HG02943 (cell line): Measurements from ENCODE around the gene TRABD2A.

Source experiments
- ATAC-seq: cut with Tn5 transposase; IDR thresholded peaks from one replicate; pipeline ENCODE4 v1.9.1; 2021; ENCODE audit warnings: mild to moderate bottlenecking, low read depth, moderate library complexity; ENCODE audit not compliant: unreplicated experiment

Gene TRABD2A

DNA sequence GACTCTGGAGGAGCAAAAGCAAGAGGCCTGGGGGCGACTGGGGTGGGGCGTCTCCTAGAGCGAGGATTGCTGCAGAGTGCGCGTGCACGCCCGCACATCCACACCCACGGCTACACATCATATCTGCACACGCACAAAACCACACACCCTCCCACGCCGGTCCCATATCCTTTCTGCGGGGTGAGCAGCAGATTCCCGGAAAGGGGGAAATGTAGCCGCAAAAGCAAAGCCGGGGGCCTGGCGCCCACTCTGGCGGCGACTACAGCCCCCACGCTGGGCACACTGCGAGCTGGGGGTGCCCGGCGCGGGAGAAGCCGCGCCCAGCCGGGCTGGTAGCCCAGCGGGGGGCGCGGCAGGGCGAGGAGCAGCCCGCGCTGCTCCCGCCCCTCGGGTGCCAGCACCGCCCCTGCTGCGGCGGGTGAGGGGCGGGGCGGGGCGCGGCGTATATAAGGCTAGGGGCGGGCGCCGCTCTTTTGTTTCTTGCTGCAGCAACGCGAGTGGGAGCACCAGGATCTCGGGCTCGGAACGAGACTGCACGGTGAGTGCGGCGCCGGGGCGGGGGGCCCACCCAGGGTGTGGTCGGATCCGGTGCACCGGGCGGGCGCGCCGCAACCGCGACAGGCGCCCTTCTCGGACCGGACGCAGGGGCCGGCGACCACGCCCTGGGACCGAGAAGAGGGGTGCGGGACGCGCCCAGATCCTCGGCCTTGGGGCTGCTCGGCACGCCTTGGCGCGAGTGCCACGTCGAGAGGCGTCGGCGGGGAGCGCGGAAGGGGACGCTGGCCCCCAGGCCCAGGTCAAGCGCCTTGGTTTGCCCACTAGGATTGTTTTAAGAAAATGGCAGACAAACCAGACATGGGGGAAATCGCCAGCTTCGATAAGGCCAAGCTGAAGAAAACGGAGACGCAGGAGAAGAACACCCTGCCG lies 24.6 kb upstream of the TRABD2A start, which contains the start of gene TMSB10:
Gene TMSB10 (plus strand): TSS at position 476 of the 927 bp plus-strand sequence.
- peak; percentile 62 for ATAC-seq

DNA sequence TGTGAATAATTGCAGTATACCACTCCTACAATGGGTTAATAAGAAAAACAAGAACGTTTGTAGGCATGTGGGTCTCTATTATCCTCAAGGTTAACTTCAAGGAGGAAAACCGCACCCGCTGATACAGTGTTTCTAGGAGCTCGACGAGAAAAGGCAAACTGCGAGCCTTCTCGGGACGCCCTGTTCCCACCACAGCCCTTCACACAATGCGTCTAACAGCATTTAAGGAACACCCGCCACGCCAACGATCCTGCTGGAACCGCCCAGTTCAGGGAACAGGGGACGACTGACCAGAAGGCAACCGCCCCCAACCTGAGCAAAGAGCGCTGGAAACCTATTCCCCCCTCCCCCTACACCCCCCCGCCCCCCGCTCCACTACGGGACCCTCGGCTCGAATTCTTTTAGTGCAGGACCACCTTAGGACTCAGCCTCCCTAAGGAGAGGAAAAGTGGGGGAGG lies 23.9 kb upstream of the TRABD2A start:
- ATAC-seq, result no peak

DNA sequence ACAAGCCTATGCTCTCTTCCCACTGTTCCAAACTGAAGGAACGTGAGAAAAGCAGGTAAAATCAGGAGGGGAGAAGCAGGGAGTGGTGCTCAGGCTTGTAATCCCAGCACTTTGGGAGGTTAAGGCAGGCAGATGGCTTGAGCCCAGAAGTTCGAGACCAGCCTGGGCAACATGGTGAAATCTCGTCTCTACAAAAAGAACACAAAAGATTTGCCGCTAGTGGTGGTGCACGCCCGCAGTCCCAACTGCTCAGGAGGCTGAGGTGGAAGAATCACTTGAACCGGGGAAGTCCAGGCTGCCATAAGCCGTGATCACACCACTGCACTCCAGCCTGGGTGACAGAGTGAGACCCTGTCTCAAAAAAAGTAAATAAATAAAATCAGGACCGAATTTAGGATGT lies 23.3 kb upstream of the TRABD2A start:
- no peak for ATAC-seq

DNA sequence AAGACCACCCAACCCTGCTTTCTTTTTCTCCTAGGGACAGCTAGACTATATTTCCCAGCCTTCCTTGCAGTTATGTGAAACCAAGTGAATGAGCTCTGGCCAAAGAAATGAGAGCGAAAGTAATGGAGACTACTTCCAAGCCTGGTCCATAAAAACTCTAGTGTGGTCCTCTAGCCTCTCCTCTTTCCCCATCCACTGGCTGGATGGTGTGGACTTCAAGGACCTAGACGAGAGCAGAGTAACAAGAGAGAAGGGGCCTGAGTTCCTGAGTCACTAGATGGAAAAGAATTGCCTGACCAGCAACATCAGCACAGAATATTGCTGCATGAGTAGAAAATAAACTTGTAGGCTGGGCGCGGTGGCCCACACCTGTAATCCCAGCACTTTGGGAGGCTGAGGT lies 21.6 kb upstream of the TRABD2A start:
- ATAC-seq, result no peak

GRCh38 chr2:84901593-84902120 lies 20.8 kb upstream of the TRABD2A start:
- no peak for ATAC-seq

- ATAC-seq, result no peak
Observed at GRCh38 chr2:84900971-84901370, 20.1 kb upstream of the TRABD2A start.

DNA sequence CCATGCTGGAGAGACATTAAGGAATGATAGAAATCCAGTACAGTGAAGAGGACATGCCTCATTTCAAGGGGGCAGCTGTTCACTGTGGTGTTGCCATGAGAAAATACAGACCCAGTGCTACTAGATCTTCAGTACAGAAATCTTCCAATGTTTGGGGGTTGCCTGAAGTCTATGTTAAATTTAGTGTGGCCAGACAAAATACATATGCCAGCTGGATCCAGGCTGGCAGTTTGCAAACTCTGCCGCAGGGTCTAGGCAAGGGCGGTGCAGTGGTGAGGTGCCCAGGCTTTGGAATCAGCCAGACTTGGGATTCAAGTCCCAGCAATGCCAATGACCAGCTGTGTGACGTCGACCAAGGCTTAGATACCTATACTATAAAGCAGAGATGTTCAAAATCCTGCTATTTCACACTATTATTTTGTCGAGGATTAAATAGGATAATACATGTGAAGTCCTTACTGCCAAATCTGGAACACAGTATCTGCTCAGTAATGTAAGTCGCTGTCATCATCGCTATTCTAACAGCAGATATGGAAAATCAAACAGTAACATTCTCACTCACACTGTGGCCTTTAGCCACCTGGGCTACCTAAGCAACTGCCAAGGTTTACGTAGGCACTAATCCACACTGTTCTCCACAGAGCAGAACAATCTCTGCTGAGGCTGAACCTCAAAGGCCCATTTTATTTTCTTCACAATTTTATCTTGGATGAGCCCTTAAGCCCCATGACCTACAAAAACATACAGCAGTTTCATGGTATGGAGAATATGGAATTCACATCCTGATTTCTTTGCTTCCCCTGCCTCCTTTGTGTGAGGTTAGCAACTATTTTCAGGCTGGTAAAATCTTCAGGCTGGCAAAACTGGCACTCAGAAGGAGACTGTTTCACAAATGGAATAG lies 18.7 kb upstream of the TRABD2A start:
- ATAC-seq, result no peak

DNA sequence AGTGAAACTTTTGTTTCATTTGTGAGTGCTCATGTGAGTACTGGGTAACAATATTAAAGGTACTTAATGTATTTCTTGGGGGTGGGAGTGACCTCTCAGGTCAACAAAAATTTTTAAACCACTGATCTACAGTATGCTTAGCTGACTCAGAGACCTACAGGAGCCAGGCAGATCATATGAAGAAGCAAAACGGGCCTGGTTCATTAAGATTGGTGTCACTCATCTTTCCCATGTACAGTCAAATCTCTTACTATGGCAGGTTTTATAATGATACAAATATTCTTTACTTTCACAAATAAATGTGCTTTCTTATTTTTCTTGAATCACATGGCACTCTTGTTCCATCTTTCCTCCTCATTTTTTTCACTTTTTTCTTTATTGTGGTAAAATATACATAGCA lies 16.9 kb upstream of the TRABD2A start:
- no peak for ATAC-seq

DNA sequence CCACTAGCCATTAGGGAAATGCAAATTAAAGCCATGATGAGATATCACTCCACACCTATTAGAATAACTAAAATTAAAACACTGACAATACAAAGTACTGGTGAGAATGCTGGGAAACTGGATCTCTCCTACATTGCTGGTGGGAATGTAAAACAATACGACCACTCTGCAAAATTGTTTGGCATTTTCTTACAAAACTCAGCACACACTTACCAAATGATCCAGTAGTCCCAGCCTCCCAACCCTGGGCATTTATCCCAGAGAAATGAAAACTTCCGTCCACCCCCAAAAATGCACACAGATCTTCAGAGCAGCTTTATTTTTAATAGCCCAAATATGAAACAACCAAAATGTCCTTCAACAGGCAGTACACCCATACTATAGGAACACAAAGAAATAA lies 15.7 kb upstream of the TRABD2A start:
- ATAC-seq, result no peak

- ATAC-seq, result no peak
Observed at GRCh38 chr2:84894758-84895520, 14.1 kb upstream of the TRABD2A start.

- no peak for ATAC-seq
Observed at GRCh38 chr2:84894131-84894586, 13.3 kb upstream of the TRABD2A start.

DNA sequence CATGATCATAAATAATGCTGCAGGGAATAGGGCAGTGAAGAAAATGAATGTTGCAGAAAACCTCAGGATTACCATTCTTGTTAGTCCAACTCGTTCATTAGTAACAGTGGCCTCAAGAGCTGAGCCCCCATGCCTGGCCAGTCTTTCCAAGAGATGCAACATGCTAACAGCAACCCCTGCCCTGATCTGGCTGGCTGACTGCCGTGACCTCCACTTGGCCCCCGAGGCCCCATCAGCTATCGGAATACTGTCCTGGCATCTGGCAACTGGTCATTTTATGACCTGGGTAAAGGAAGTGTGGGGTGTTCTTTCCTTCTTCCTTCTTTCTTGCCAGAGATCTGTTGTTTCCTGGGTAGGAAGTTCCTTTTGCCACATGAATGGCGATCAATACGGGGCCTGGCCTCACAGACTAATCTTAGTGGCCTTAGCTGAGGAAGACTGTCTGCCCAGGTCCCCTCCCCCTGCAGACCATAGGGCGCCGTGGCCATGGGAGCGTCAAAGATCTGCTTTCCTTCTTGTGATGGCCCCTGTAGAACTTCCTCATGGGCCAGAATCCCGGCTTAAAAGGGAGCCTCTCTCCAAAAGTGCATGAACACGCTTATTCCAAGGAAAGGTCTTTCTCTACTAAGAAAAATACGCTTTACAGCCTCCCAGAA lies 10.6 kb upstream of the TRABD2A start:
- ATAC-seq, result no peak

- peak; percentile 10 for ATAC-seq
Observed at GRCh38 chr2:84889332-84889731, 8.4 kb upstream of the TRABD2A start.

DNA sequence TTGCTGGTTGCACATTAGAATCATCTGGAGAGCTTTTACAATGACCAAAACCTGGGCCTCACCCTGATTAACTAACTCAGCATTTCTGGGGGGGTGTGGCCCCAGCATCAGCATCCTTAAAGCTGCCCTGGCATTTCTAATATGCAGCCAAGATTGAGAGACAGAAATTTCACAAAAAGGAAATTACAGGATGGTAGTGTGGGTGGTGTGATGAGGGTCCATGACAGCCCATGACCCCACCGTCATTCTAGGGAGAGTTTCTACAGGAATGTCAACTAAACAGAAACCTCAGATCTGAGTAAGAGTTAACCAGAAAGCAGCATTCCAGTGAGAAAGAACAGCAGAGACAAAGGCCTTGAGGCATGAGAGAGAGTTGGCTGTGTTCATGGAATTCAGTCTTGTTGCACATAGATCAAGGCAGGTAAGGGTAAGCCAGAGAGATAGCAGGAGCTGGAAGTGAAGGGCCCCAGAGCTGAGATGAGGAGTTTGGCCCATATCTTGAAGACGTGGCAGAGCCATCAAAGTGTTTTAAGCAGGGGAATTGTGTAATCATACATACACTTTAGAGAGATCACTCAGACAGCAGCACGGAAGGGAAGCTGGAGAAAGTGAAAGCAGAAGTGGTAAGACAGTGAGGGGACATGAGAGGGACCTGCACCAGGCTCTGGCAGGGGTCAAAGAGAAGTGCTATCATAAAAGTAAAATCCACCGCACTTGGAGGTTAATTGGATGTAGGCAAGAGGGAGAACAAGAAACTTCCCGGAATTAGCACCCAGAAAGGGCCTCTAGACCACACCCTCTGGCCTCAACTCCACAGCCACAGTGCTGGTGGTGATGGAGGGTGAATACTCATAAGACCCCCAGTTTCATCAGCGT lies 7.8 kb upstream of the TRABD2A start:
- peak; percentile 90 for ATAC-seq

DNA sequence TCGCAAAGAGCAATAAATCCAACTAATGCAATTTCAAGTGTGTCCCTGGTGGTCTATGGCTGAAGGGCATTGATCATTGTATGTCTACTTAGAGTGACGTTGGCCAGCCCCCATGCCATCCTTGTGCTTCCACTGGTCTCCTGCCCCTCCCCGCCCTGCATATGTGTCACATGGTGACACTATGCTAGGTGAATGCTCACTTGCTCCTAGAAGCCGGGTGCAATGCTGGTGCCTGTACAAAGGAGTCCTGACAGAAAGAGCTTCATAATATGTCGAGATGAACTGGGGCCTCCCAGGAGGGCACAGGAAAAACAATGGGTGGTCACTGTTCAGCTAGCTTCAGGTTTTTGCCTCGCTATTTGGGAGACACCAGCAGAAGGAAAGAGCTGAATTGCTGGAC lies 5.9 kb upstream of the TRABD2A start:
- ATAC-seq, result no peak

DNA sequence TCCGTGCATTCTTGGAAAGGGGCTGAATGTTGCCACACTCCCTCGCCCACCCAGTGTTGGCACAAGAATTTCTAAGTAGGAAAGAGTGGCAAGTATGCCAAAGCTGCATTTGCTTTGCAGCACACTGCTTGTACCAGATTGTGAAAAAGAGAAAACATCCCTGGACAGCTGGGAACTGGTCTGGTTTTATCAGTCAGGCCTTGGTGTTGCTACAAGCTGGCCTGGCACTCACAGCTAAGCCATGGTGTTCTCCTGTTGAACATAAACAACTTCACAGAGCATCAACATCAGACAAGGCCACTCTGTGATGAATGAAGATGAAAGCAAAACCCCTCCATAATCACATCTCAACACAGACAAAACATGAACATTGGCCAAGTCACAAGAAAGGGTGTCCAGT lies 4.2 kb upstream of the TRABD2A start:
- no peak for ATAC-seq

DNA sequence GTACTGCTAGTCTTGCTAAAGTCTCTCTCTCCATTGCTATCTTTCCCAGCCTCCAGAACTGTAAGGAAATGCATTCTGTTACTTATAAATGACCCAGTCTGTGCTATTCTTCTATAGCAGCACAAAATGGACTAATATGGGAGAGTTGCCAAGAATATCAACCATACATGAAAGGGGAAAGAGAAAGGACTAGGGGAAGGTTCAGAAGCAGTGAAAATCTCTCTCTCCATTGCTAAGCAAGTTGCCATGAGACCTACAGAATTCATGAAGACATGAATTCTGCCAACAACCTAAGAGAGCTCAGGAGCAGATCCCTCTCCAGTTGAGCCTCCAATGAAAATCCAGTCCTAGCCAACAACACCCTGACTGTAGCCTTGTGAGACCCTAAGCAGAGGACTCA lies 3.6 kb upstream of the TRABD2A start:
- ATAC-seq, result no peak

GRCh38 chr2:84882775-84883550 lies 2.1 kb upstream of the TRABD2A start:
- no peak for ATAC-seq
